Neural progenitor cell (in vitro differentiated cells): ENCODE data around the gene ZNF282. TPM values are rescaled to one million over a fixed set of nuclear protein-coding genes. Genes with fewer than 3 reads are reported as not detected.
A peak's percentile ranks its signal among the peaks of the same experiment; 100 is the strongest.
"Not testable (repeated sequence)": the region's sequence is repeated elsewhere in the genome, so short reads cannot be mapped to it uniquely, and the experiment has no call there.

Experiments used
- DNase-seq: peaks from one replicate; pipeline ENCODE4 v3.0.0-alpha.2; 2016; ENCODE audit warnings: low spot score
- H2AFZ ChIP-seq: fragments of 200-600 bp; sonication (generic); replicated peaks from 2 replicates; pipeline ENCODE4 v1.6.1; 2016; ENCODE audit warnings: antibody characterized with exemption
- H3F3A ChIP-seq: fragments of 200-600 bp; sonication (generic); 2 replicates; pipeline ENCODE4 v1.6.1; 2016; ENCODE audit warnings: antibody characterized with exemption, low read depth
- H3K27ac ChIP-seq: fragments of 200-600 bp; sonication (generic); 2 replicates; pipeline ENCODE4 v1.5.1; 2016; ENCODE audit warnings: mild to moderate bottlenecking
- H3K27me3 ChIP-seq: fragments of 200-600 bp; sonication (generic); 2 replicates; pipeline ENCODE4 v1.6.1; 2016; ENCODE audit warnings: mild to moderate bottlenecking, moderate library complexity
- H3K36me3 ChIP-seq: fragments of 200-600 bp; sonication (generic); 2 replicates; pipeline ENCODE4 v1.5.1; 2016
- H3K4me1 ChIP-seq: fragments of 200-600 bp; sonication (generic); 2 replicates; pipeline ENCODE4 v1.6.1; 2016; ENCODE audit warnings: mixed run types
- H3K4me2 ChIP-seq: fragments of 200-600 bp; sonication (generic); 2 replicates; pipeline ENCODE4 v1.6.1; 2016
- H3K4me3 ChIP-seq: fragments of 200-600 bp; sonication (generic); 2 replicates; pipeline ENCODE4 v1.5.1; 2016
- H3K79me2 ChIP-seq: fragments of 200-600 bp; sonication (generic); 2 replicates; pipeline ENCODE4 v1.6.1; 2016; ENCODE audit warnings: low read depth
- H3K9ac ChIP-seq: fragments of 200-600 bp; sonication (generic); 2 replicates; pipeline ENCODE4 v1.6.1; 2016
- H3K9me3 ChIP-seq: fragments of 200-600 bp; sonication (generic); 2 replicates; pipeline ENCODE4 v1.5.1; 2016; ENCODE audit warnings: low read depth
- H4K20me1 ChIP-seq: fragments of 200-600 bp; sonication (generic); 2 replicates; pipeline ENCODE4 v1.6.1; 2016; ENCODE audit warnings: low read depth
- H3K27ac Mint-ChIP-seq: 3 replicates; pipeline ENCODE4 v1.8.0; 2021; ENCODE audit warnings: mixed read lengths
- H3K27me3 Mint-ChIP-seq: 2 replicates; pipeline ENCODE4 v1.8.0; 2022; ENCODE audit warnings: low read depth, mild to moderate bottlenecking, inconsistent platforms, moderate library complexity, mixed read lengths; ENCODE audit not compliant: insufficient read depth
- H3K36me3 Mint-ChIP-seq: 3 replicates; pipeline ENCODE4 v1.8.0; 2021; ENCODE audit warnings: mixed read lengths
- H3K4me1 Mint-ChIP-seq: 3 replicates; pipeline ENCODE4 v1.8.0; 2021; ENCODE audit warnings: mixed read lengths
- H3K4me3 Mint-ChIP-seq: 3 replicates; pipeline ENCODE4 v1.8.0; 2021; ENCODE audit warnings: mild to moderate bottlenecking, moderate library complexity, mixed read lengths
- H3K9me3 Mint-ChIP-seq: 3 replicates; pipeline ENCODE4 v1.8.0; 2020; ENCODE audit warnings: mixed read lengths
- CTCF ChIP-seq: fragments of 200-600 bp; sonication (generic); IDR thresholded peaks from 2 replicates; pipeline ENCODE4 v1.5.1; 2017; ENCODE audit warnings: antibody characterized with exemption, mild to moderate bottlenecking
- EZH2 ChIP-seq: fragments of 200-600 bp; sonication (generic); IDR thresholded peaks from 2 replicates; pipeline ENCODE4 v1.6.1; 2017; ENCODE audit warnings: antibody characterized with exemption, mild to moderate bottlenecking, moderate library complexity
- EZH2phosphoT487 ChIP-seq: fragments of 200-600 bp; sonication (generic); IDR thresholded peaks from 2 replicates; pipeline ENCODE4 v1.6.1; 2017; ENCODE audit warnings: antibody characterized with exemption
- total RNA-seq: library from RNA; depleted of rRNA; stranded (reverse); fragments of >200 nt; gene quantifications from 2 replicates; pipeline ENCODE4 v1.2.3, GENCODE V29; 2015; ENCODE audit warnings: low replicate concordance

The ZNF282 gene
- total RNA-seq, 1 donor from 2014 or later: 15.9 TPM

GRCh38 chr7:149261829-149262617, 66.7 kb downstream of the ZNF282 start, which contains the start of gene ZNF783:
Gene ZNF783, plus strand, starts transcription at chr7:149262196. Its CDS starts 138 bp downstream, at chr7:149262334.
- Mint-ChIP-seq H3K36me3 (peaks cover 18% of the 10 kb centered on the region), H3K4me3 (peak within 1 kb of the TSS; percentile 85), H3K27me3 (no peaks in the 10 kb centered on the region), H3K9me3 (no peaks in the 10 kb centered on the region), H3K27ac (peak within 1 kb of the TSS; percentile 46), H3K4me1 (peaks cover 10% of the 10 kb centered on the region)
- H3K79me2 ChIP-seq: no peaks in the 10 kb centered on the region
- no peak within 1 kb of the TSS for H3K27ac ChIP-seq
- H3K4me1 ChIP-seq: no peaks in the 10 kb centered on the region
- no peak within 1 kb of the TSS for H3K9ac ChIP-seq
- H3K4me3 ChIP-seq: peak within 1 kb of the TSS; percentile 56
- H3K36me3 ChIP-seq: no peaks in the 10 kb centered on the region
- H3K27me3 ChIP-seq: peaks cover 21% of the 10 kb centered on the region
- H3F3A ChIP-seq: peaks cover 13% of the 10 kb centered on the region
- H3K9me3 ChIP-seq: no peaks in the 10 kb centered on the region
- no peak for TF ChIP-seq EZH2phosphoT487
- TF ChIP-seq CTCF: peak; percentile 75
- TF ChIP-seq EZH2: no peak
- peaks cover 4% of the 10 kb centered on the region for H4K20me1 ChIP-seq
- DNase-seq: peak; percentile 97
- H3K4me2 ChIP-seq: peak within 1 kb of the TSS; percentile 86
- peak within 1 kb of the TSS; percentile 92 for H2AFZ ChIP-seq

- Mint-ChIP-seq H3K27ac (no peak overlapping the region), H3K27me3 (no peaks in the 10 kb centered on the region), H3K9me3 (no peaks in the 10 kb centered on the region), H3K4me3 (no peak overlapping the region), H3K4me1 (peaks cover 10% of the 10 kb centered on the region), H3K36me3 (peaks cover 35% of the 10 kb centered on the region)
- peaks cover 4% of the 10 kb centered on the region for H4K20me1 ChIP-seq
- H3K9ac ChIP-seq: no peak overlapping the region
- no peaks in the 10 kb centered on the region for H3K4me1 ChIP-seq
- H3K27ac ChIP-seq: no peak overlapping the region
- H3K36me3 ChIP-seq: peaks cover 3% of the 10 kb centered on the region
- no peaks in the 10 kb centered on the region for H3K79me2 ChIP-seq
- peaks cover 13% of the 10 kb centered on the region for H3K27me3 ChIP-seq
- no peak for DNase-seq
- H3F3A ChIP-seq: peaks cover 4% of the 10 kb centered on the region
- TF ChIP-seq EZH2phosphoT487: no peak
- TF ChIP-seq EZH2: no peak
- no peak for TF ChIP-seq CTCF
- H3K4me2 ChIP-seq: no peak overlapping the region
- H3K4me3 ChIP-seq: no peak overlapping the region
- no peak overlapping the region for H2AFZ ChIP-seq
- no peaks in the 10 kb centered on the region for H3K9me3 ChIP-seq
These were observed 71.1 kb downstream of the ZNF282 start for GRCh38 chr7:149266451-149266850.

GRCh38 chr7:149267733-149268132, 72.4 kb downstream of the ZNF282 start:
- Histone ChIP-seq H3K27me3 (peaks cover 2% of the 10 kb centered on the region), H3K27ac (no peak overlapping the region), H3K9me3 (no peaks in the 10 kb centered on the region), H3K4me1 (no peaks in the 10 kb centered on the region), H3K4me3 (no peak overlapping the region), H2AFZ (no peak overlapping the region), H3K4me2 (no peak overlapping the region), H4K20me1 (peaks cover 4% of the 10 kb centered on the region), H3K36me3 (peaks cover 3% of the 10 kb centered on the region), H3K79me2 (no peaks in the 10 kb centered on the region), H3K9ac (no peak overlapping the region), H3F3A (no peaks in the 10 kb centered on the region)
- DNase-seq: no peak
- H3K9me3 Mint-ChIP-seq: no peaks in the 10 kb centered on the region
- H3K4me3 Mint-ChIP-seq: no peak overlapping the region
- no peaks in the 10 kb centered on the region for H3K27me3 Mint-ChIP-seq
- peaks cover 10% of the 10 kb centered on the region for H3K4me1 Mint-ChIP-seq
- peaks cover 36% of the 10 kb centered on the region for H3K36me3 Mint-ChIP-seq
- TF ChIP-seq EZH2 (no peak), CTCF (no peak), EZH2phosphoT487 (no peak)
- no peak overlapping the region for H3K27ac Mint-ChIP-seq

- H3K36me3 Mint-ChIP-seq: peaks cover 39% of the 10 kb centered on the region
- H3K9me3 ChIP-seq, H3K79me2 ChIP-seq, H2AFZ ChIP-seq, H4K20me1 ChIP-seq, H3K9ac ChIP-seq, H3K4me1 ChIP-seq, H3K36me3 ChIP-seq, H3K4me2 ChIP-seq, H3F3A ChIP-seq, H3K4me1 Mint-ChIP-seq, H3K4me3 Mint-ChIP-seq, DNase-seq, H3K27me3 ChIP-seq, H3K27me3 Mint-ChIP-seq, H3K4me3 ChIP-seq, H3K27ac Mint-ChIP-seq, H3K27ac ChIP-seq, H3K9me3 Mint-ChIP-seq: not testable (repeated sequence)
These were observed 79.1 kb downstream of the ZNF282 start for GRCh38 chr7:149274424-149274823.
